Activated B cell treated with CpG ODN at 0.5 μM for 24 hours (primary cell): Measurements from ENCODE around the gene LPIN2. TPM values are rescaled to one million over a fixed set of nuclear protein-coding genes. Genes with fewer than 3 reads are reported as not detected.

ENCODE experiments used
- ATAC-seq: fragments of 200-7000 bp; cut with Tn5 transposase; one replicate; pipeline ENCODE4 v1.10.0; 2021; ENCODE audit warnings: low read depth, mild to moderate bottlenecking, moderate library complexity
- CTCF ChIA-PET: fragments of 350-600 bp; sonication (Branson Sonifier 250); formaldehyde crosslinking; loops from one replicate; lab custom pipeline; 2021; ENCODE audit warnings: antibody characterized with exemption; lab: Charles Lee
- POLR2A ChIA-PET: fragments of 350-600 bp; sonication (Branson Sonifier 250); formaldehyde crosslinking; loops from one replicate; lab custom pipeline; 2021; ENCODE audit warnings: antibody characterized with exemption; lab: Charles Lee
- DNase-seq: peaks from one replicate; pipeline ENCODE4 v3.0.0; 2022
- H3K27ac Mint-ChIP-seq: one replicate; pipeline ENCODE4 v1.8.0; 2020; ENCODE audit warnings: mixed read lengths
- H3K27me3 Mint-ChIP-seq: one replicate; pipeline ENCODE4 v1.8.0; 2021; ENCODE audit warnings: mixed read lengths
- H3K36me3 Mint-ChIP-seq: one replicate; pipeline ENCODE4 v1.8.0; 2021; ENCODE audit warnings: low read depth, mixed read lengths
- H3K4me1 Mint-ChIP-seq: one replicate; pipeline ENCODE4 v1.8.0; 2021; ENCODE audit warnings: mixed read lengths
- H3K4me3 Mint-ChIP-seq: one replicate; pipeline ENCODE4 v1.8.0; 2020; ENCODE audit warnings: mild to moderate bottlenecking, mixed read lengths
- H3K9me3 Mint-ChIP-seq: one replicate; pipeline ENCODE4 v1.8.0; 2020; ENCODE audit warnings: mixed read lengths
- intact Hi-C: fragments of 100-400 bp; cut with micrococcal nuclease; formaldehyde crosslinking; loops from one replicate; pipeline ENCODE4 v1.15.1; 2024
- total RNA-seq: library from RNA; stranded (reverse); gene quantifications from 2 replicates; pipeline ENCODE4 v1.2.3, GENCODE V29; 2022
- TF ChIP-seq, protein P1 (sequence below): fragments of 200-600 bp; IDR thresholded peaks from one replicate; pipeline ENCODE4 v1.8.0; 2022; ENCODE audit warnings: antibody characterized with exemption, mild to moderate bottlenecking

LPIN2 gene
- total RNA-seq, 1 donor from 2014 or later = 24.4 TPM

- Mint-ChIP-seq H3K36me3 (no peaks in the 10 kb centered on the region), H3K4me3 (no peak overlapping the region), H3K27ac (no peak overlapping the region), H3K9me3 (no peaks in the 10 kb centered on the region), H3K4me1 (peaks cover 6% of the 10 kb centered on the region), H3K27me3 (no peaks in the 10 kb centered on the region)
- CTCF ChIA-PET = no interaction called here
- intact Hi-C loops = no loop called here
- DNase-seq = no peak
- POLR2A ChIA-PET = no interaction called here
- TF ChIP-seq, protein P1, sequence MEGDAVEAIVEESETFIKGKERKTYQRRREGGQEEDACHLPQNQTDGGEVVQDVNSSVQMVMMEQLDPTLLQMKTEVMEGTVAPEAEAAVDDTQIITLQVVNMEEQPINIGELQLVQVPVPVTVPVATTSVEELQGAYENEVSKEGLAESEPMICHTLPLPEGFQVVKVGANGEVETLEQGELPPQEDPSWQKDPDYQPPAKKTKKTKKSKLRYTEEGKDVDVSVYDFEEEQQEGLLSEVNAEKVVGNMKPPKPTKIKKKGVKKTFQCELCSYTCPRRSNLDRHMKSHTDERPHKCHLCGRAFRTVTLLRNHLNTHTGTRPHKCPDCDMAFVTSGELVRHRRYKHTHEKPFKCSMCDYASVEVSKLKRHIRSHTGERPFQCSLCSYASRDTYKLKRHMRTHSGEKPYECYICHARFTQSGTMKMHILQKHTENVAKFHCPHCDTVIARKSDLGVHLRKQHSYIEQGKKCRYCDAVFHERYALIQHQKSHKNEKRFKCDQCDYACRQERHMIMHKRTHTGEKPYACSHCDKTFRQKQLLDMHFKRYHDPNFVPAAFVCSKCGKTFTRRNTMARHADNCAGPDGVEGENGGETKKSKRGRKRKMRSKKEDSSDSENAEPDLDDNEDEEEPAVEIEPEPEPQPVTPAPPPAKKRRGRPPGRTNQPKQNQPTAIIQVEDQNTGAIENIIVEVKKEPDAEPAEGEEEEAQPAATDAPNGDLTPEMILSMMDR = no peak
- no peak for ATAC-seq
These were observed 28.9 kb upstream of the LPIN2 start for GRCh38 chr18:3041843-3042242.

GRCh38 chr18:3040881-3041280 lies 27.9 kb upstream of the LPIN2 start:
- ATAC-seq (no peak), DNase-seq (no peak)
- ChIA-PET POLR2A (interaction anchor here (0.6 kb wide), 1 partner anchor 81 kb away, joined by 3 read pairs; no protein-coding TSS in a partner anchor), CTCF (no interaction called here)
- Mint-ChIP-seq H3K4me3 (no peak overlapping the region), H3K9me3 (no peaks in the 10 kb centered on the region), H3K36me3 (no peaks in the 10 kb centered on the region), H3K4me1 (peaks cover 6% of the 10 kb centered on the region), H3K27me3 (no peaks in the 10 kb centered on the region), H3K27ac (no peak overlapping the region)
- intact Hi-C loops = no loop called here
- TF ChIP-seq, protein P1 = no peak

GRCh38 chr18:3040173-3040572 lies 27.2 kb upstream of the LPIN2 start:
- intact Hi-C loops = no loop called here
- ATAC-seq (no peak), DNase-seq (no peak)
- ChIA-PET CTCF (no interaction called here), POLR2A (no interaction called here)
- Mint-ChIP-seq H3K27ac (no peak overlapping the region), H3K36me3 (no peaks in the 10 kb centered on the region), H3K4me3 (no peak overlapping the region), H3K27me3 (no peaks in the 10 kb centered on the region), H3K9me3 (no peaks in the 10 kb centered on the region), H3K4me1 (peaks cover 6% of the 10 kb centered on the region)
- TF ChIP-seq, protein P1 = no peak

DNA sequence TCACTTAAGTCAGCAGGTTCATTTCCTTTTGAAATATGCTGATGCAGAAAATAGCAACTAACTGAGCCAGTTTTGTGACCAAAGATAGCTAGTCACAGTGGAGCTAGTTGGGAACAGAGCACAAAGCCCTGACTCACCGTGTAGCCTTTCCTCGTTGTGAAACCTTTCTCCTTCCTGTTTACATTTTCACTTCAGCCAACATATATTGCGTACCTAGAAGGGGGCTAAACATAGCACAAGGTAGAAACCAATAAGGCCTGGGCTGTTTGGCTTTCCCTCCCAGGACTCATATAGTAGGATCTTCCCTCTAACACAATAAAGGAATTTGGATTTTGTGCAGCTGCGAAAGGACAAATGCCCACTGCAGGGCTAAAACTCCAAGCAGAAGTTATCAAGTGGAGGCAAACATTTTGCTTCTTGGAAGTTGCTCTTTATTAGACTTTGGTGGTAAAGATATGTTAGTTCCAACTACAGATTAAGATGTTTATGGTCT lies 24.5 kb upstream of the LPIN2 start:
- ChIA-PET CTCF (interaction anchor here (1.1 kb wide), 1 partner anchor 25 kb away, joined by 4 read pairs; no protein-coding TSS in a partner anchor), POLR2A (interaction anchor here (0.5 to 1.4 kb wide), 2 partner anchors 159 to 190 kb away, joined by 3 read pairs; no protein-coding TSS in a partner anchor)
- Mint-ChIP-seq H3K4me3 (no peak overlapping the region), H3K9me3 (no peaks in the 10 kb centered on the region), H3K27me3 (no peaks in the 10 kb centered on the region), H3K4me1 (peaks cover 6% of the 10 kb centered on the region), H3K36me3 (no peaks in the 10 kb centered on the region), H3K27ac (no peak overlapping the region)
- ATAC-seq (no peak), DNase-seq (no peak)
- TF ChIP-seq, protein P1 = no peak
- intact Hi-C loops = loop anchor here (1.0 kb wide), 1 partner anchor 21 kb away; no protein-coding TSS in a partner anchor

GRCh38 chr18:3036108-3036507 lies 23.2 kb upstream of the LPIN2 start:
- ChIA-PET CTCF (no interaction called here), POLR2A (interaction anchor here (0.6 to 1.4 kb wide), 2 partner anchors 9 to 188 kb away, joined by 3 read pairs; no protein-coding TSS in a partner anchor)
- TF ChIP-seq, protein P1 = no peak
- H3K4me1 Mint-ChIP-seq = peaks cover 6% of the 10 kb centered on the region
- H3K36me3 Mint-ChIP-seq = no peaks in the 10 kb centered on the region
- ATAC-seq (no peak), DNase-seq (no peak)
- no peak overlapping the region for H3K4me3 Mint-ChIP-seq
- H3K27ac Mint-ChIP-seq = no peak overlapping the region
- intact Hi-C loops = no loop called here
- no peaks in the 10 kb centered on the region for H3K9me3 Mint-ChIP-seq
- no peaks in the 10 kb centered on the region for H3K27me3 Mint-ChIP-seq
